Breast epithelium (tissue), 4 donors: ENCODE results near the gene S100A14. TPM values are rescaled to one million over a fixed set of nuclear protein-coding genes. Genes with fewer than 3 reads are reported as not detected.

Experiments used
- DNase-seq, 2 donors: peaks; one replicate each; pipeline ENCODE4 v3.0.0-alpha.2; 2019; ENCODE audit warnings: low spot score in 2 of 2
- H3K27ac ChIP-seq, 2 donors: fragments of 200-600 bp; sonication (generic) in 1 of 2; one replicate each; pipeline ENCODE4 v1.5.1; 2016 to 2019; ENCODE audit warnings: mild to moderate bottlenecking in 1 of 2
- H3K27me3 ChIP-seq, 2 donors: fragments of 200-600 bp; sonication (generic) in 1 of 2; one replicate each; pipeline versions ENCODE4 v1.5.1 to v1.6.0; 2017 to 2019; ENCODE audit warnings: control low read depth in 1 of 2, mild to moderate bottlenecking in 1 of 2
- H3K36me3 ChIP-seq: fragments of 200-600 bp; one replicate; pipeline ENCODE4 v1.5.1; 2019
- H3K4me1 ChIP-seq, 2 donors: fragments of 200-600 bp; sonication (generic); one replicate each; pipeline ENCODE4 v1.5.1; 2016 to 2019; ENCODE audit warnings: control low read depth in 1 of 2
- H3K4me3 ChIP-seq, 3 donors: fragments of 200-600 bp; sonication (generic); 1 replicate in 2 of 3; 2 replicates in 1 of 3; pipeline ENCODE4 v1.5.1; 2016 to 2019; ENCODE audit warnings: mild to moderate bottlenecking in 3 of 3, moderate library complexity in 2 of 3
- H3K9me3 ChIP-seq, 2 donors: fragments of 200-600 bp; sonication (generic) in 1 of 2; one replicate each; pipeline ENCODE4 v1.5.1; 2016 to 2019; ENCODE audit warnings: control low read depth in 1 of 2
- CTCF ChIP-seq, 3 donors: fragments of 450-650 bp; IDR thresholded peaks; one replicate each; pipeline ENCODE4 v1.5.1; 2016 to 2017; ENCODE audit warnings: antibody characterized with exemption in 3 of 3, mild to moderate bottlenecking in 3 of 3, moderate library complexity in 3 of 3
- POLR2A ChIP-seq: fragments of 450-650 bp; IDR thresholded peaks from one replicate; pipeline ENCODE4 v1.6.1; 2016; ENCODE audit warnings: antibody characterized with exemption, mild to moderate bottlenecking, moderate library complexity
- POLR2AphosphoS5 ChIP-seq, 3 donors: sonication (generic); formaldehyde crosslinking; IDR thresholded peaks; one replicate each; pipeline ENCODE4 v1.6.1; 2017; ENCODE audit warnings: antibody characterized with exemption in 3 of 3
- intact Hi-C: fragments of 100-400 bp; cut with DNase I; formaldehyde crosslinking; loops from one replicate; pipeline ENCODE4 v1.15.1; 2023; ENCODE audit warnings: low total_unique reads
- total RNA-seq, 3 donors: library from RNA; depleted of rRNA; stranded (reverse); fragments of >200 nt; gene quantifications; one replicate each; pipeline ENCODE4 v1.1.0, GENCODE V29; 2016

Gene S100A14
- total RNA-seq, 3 donors from 2014 or later = 70.1 to 99.2 TPM; not detected in 1

GRCh38 chr1:153573351-153573750, 42.8 kb downstream of the S100A14 start:
- TF ChIP-seq CTCF (IDR thresholded peaks at IDR 0.05) (no peak), POLR2AphosphoS5 (IDR thresholded peaks at IDR 0.05) (no peak), POLR2A (no peak)
- H3K4me3 ChIP-seq = no peak overlapping the region
- peak overlapping the region; percentile 71 to 84 for H3K27ac ChIP-seq
- no peaks in the 10 kb centered on the region for H3K4me1 ChIP-seq
- no peaks in the 10 kb centered on the region for H3K36me3 ChIP-seq
- H3K9me3 ChIP-seq = no peaks in the 10 kb centered on the region
- intact Hi-C loops = loop anchor here (10.0 kb wide), 1 partner anchor 51 kb away; the partner anchor contains the start of genes S100A1 and S100A13
- no peak for DNase-seq
- no peaks in the 10 kb centered on the region for H3K27me3 ChIP-seq

GRCh38 chr1:153572569-153573015, 43.5 kb downstream of the S100A14 start:
- DNase-seq = peak; percentile 83 to 89
- no peaks in the 10 kb centered on the region for H3K9me3 ChIP-seq
- no peak overlapping the region for H3K4me3 ChIP-seq
- peaks cover 0 to 8% of the 10 kb centered on the region in 2 donors for H3K4me1 ChIP-seq
- TF ChIP-seq CTCF (IDR thresholded peaks at IDR 0.05) = peak; percentile 31 to 91 (median 84)
- TF ChIP-seq POLR2AphosphoS5 (IDR thresholded peaks at IDR 0.05) = peak; percentile 28 to 81 (median 74)
- TF ChIP-seq POLR2A = no peak
- no peaks in the 10 kb centered on the region for H3K27me3 ChIP-seq
- peak overlapping the region; percentile 71 to 84 for H3K27ac ChIP-seq
- intact Hi-C loops = loop anchor here (10.0 kb wide), 1 partner anchor 52 kb away; the partner anchor contains the start of genes S100A1 and S100A13
- no peaks in the 10 kb centered on the region for H3K36me3 ChIP-seq

- intact Hi-C loops = loop anchor here (10.0 kb wide), 1 partner anchor 53 kb away; the partner anchor contains the start of genes S100A1 and S100A13
- Histone ChIP-seq H3K4me3 (no peak overlapping the region), H3K9me3 (no peaks in the 10 kb centered on the region), H3K4me1 (peaks cover 0 to 16% of the 10 kb centered on the region in 2 donors), H3K27me3 (no peaks in the 10 kb centered on the region), H3K36me3 (no peaks in the 10 kb centered on the region), H3K27ac (peak overlapping the region; percentile 71 to 84)
- TF ChIP-seq CTCF (IDR thresholded peaks at IDR 0.05) (no peak), POLR2A (no peak), POLR2AphosphoS5 (IDR thresholded peaks at IDR 0.05) (no peak)
- no peak for DNase-seq
Measured at GRCh38 chr1:153571706-153572105, 44.4 kb downstream of the S100A14 start.

- H3K4me1 ChIP-seq = peaks cover 4 to 19% of the 10 kb centered on the region in 2 donors
- H3K27me3 ChIP-seq = no peaks in the 10 kb centered on the region
- intact Hi-C loops = loop anchor here (10.0 kb wide), 1 partner anchor 54 kb away; the partner anchor contains the start of genes S100A1 and S100A13
- TF ChIP-seq POLR2AphosphoS5 (IDR thresholded peaks at IDR 0.05) (no peak), POLR2A (no peak), CTCF (IDR thresholded peaks at IDR 0.05) (no peak)
- no peaks in the 10 kb centered on the region for H3K36me3 ChIP-seq
- H3K9me3 ChIP-seq = no peaks in the 10 kb centered on the region
- DNase-seq = no peak
- no peak overlapping the region for H3K27ac ChIP-seq
- H3K4me3 ChIP-seq = no peak overlapping the region
Measured at GRCh38 chr1:153570874-153571273, 45.3 kb downstream of the S100A14 start.

- Histone ChIP-seq H3K4me1 (peaks cover 11 to 25% of the 10 kb centered on the region in 2 donors), H3K27me3 (no peaks in the 10 kb centered on the region), H3K9me3 (no peaks in the 10 kb centered on the region), H3K4me3 (no peak overlapping the region), H3K27ac (no peak overlapping the region), H3K36me3 (no peaks in the 10 kb centered on the region)
- no peak for DNase-seq
- intact Hi-C loops = no loop called here
- no peak for TF ChIP-seq POLR2AphosphoS5 (IDR thresholded peaks at IDR 0.05)
- no peak for TF ChIP-seq POLR2A
- TF ChIP-seq CTCF (IDR thresholded peaks at IDR 0.05) = no peak
Measured at GRCh38 chr1:153569465-153569864, 46.7 kb downstream of the S100A14 start.
